NCI-H128 (cell line): Measurements from ENCODE around the gene AVPI1.
A peak's percentile ranks its signal among the peaks of the same experiment; 100 is the strongest.
"Not testable (repeated sequence)": the region's sequence is repeated elsewhere in the genome, so short reads cannot be mapped to it uniquely, and the experiment has no call there.

Experiments
- DNase-seq: peaks from one replicate; lab custom pipeline; 2025; ENCODE audit not compliant: unreplicated experiment; lab: John Stamatoyannopoulos, UW

AVPI1 gene

GRCh38 chr10:97640868-97641811 is 45.9 kb downstream of the AVPI1 start:
- no peak for DNase-seq

- peak; percentile 93 for DNase-seq
Observed at GRCh38 chr10:97640174-97640867, 46.7 kb downstream of the AVPI1 start, which contains the start of gene PI4K2A. TSS of gene PI4K2A (plus strand) at chr10:97640671. CDS start at chr10:97640743, 72 bp downstream.

GRCh38 chr10:97639090-97639489 is 48.0 kb downstream of the AVPI1 start:
- not testable (repeated sequence) for DNase-seq

- no peak for DNase-seq
Observed at GRCh38 chr10:97635577-97635976, 51.5 kb downstream of the AVPI1 start.

DNA sequence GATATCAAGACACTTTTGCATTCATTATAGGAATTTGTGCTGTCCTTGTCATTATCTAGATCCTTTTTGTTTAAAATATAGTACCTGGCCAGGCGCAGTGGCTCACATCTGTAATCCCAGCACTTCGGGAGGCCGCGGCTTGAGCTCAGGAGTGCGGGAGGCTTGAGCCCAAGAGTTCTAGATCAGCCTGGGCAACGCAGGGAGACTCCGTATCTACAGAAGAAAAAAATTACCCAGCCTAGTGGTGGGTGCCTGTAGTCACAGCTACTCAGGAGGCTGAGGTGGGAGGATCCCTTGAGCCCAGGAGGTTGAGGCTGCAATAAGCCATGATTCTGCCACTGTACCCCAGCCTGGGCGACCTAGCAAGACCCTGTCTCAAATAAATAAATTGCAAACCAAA is 53.1 kb downstream of the AVPI1 start:
- no peak for DNase-seq

DNA sequence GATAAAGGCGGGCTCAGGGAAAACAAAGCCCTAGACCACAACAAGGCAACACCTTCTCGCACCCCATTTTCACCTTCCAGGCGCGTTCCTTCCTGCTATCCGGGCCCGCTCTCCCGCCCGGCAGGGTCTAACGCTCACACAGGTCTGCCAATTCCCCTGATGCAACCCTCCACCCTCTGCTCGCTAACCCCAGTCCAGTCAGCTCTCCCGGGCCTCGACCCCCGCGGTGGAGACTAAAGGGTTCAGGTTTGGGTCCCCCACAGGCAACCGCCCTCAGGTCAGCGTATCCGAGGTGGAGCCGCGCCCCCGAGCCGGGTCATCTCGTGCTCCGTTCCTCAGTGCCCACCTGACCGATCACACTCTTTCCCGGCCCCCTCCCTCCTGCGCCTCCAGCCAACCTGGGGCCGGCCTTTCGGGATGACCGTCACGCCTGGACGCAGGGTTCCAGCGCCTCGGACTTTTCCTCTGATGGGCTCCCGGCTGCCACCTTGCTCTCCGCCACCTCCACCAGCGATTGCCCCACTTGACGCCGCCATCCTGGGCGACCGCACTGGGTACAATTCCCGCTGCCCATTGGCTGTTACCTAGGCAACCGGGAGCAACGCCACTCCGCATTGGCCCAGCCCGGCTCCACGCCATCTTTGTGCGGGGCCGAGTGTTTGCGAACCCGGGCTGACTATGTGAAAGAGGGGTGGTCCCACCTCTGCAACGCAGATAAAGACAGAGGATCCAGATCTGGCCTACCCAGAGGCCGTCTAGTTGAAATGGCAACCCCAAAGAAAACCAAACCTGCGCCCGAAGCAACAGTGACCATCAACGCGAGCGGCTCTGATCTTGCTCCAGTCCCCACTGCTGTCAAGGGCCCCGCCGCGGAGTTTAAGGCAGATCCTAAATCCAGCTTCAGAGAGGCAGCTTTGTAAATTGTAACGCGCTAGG is 53.8 kb downstream of the AVPI1 start, which contains the start of gene MORN4:
MORN4 (minus strand) TSS at position 552 of the 936 bp plus-strand sequence. CDS start 13,847 bp downstream, outside the sequence.
- DNase-seq, result peak; percentile 87

DNA sequence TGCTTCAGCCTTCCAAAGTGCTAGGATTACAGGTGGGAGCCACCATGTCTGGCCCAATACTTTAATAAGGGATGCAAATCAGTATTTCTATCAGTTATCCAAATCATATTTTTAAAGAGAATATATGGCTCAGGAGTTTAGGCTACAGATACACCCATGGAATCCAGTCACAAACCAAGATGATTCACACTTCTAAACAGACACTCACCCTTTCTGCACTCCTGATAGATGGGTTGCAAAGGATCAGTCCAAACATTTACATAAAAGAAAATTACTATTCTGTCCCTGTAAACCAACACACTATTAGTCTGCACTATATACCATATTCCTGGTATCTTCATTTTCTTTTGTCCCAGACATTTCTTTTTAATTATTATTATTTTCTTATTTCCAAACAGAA is 55.9 kb downstream of the AVPI1 start:
- DNase-seq, result no peak

DNA sequence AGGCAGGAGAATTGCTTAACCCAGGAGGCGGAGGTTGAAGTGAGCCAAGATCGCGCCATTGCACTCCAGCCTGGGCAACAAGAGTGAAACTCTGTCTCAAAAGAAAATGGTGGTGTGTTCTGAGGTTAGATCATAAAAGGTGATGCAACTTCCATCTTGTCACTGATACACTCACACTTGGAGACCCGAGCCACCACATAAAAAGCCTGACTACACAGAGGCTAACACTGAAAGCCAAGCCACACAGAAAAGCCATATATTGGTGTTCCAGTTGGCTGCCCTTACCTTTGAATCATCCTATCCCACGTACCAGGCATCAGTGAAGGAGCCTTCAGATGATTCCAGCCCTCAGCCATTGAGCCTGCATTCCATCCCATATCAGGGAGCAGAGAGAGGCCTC is 57.8 kb downstream of the AVPI1 start:
- DNase-seq, result no peak

GRCh38 chr10:97628228-97628627 is 58.8 kb downstream of the AVPI1 start:
- no peak for DNase-seq

DNA sequence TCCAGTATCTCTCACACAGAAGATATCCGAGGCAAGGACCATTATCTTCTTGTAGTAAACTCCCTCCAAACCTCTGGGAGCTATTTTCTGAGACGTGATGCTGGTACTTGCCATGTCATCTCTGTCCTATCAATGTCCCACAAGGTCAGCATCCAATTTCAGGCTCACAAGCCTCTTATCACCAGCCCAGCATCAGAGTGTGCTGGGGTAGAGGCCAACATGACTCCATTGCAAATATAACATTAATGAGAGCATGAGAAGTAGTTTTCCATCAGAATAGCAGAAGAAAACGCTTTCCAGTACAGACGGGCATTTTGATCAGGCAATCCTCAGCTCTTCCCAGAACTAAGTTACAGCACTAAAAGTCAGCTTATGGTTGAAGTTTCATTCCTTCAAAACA is 59.3 kb downstream of the AVPI1 start:
- DNase-seq, result no peak
